Fibroblast of lung (primary cell): ENCODE measurements around the gene SLC5A12.

Experiments used
- EZH2 ChIP-seq: IDR thresholded peaks from 2 replicates; pipeline ENCODE4 v1.5.1; 2012; ENCODE audit warnings: low read length, control low read depth, mild to moderate bottlenecking; ENCODE audit errors: missing control alignments
- TF ChIP-seq, protein P1 (sequence below), 2 donors: IDR thresholded peaks in 1 of 2; conservative IDR thresholded peaks in 1 of 2; 1 replicate in 1 of 2; 2 replicates in 1 of 2; pipeline ENCODE4 v1.5.1; 2011 to 2012; ENCODE audit warnings: low read length in 2 of 2, control low read depth in 1 of 2, inconsistent platforms in 1 of 2, low read depth in 1 of 2, mild to moderate bottlenecking in 1 of 2

GRCh38 chr11:26651916-26652315 lies 69.9 kb downstream of the SLC5A12 start:
- TF ChIP-seq, protein P1, sequence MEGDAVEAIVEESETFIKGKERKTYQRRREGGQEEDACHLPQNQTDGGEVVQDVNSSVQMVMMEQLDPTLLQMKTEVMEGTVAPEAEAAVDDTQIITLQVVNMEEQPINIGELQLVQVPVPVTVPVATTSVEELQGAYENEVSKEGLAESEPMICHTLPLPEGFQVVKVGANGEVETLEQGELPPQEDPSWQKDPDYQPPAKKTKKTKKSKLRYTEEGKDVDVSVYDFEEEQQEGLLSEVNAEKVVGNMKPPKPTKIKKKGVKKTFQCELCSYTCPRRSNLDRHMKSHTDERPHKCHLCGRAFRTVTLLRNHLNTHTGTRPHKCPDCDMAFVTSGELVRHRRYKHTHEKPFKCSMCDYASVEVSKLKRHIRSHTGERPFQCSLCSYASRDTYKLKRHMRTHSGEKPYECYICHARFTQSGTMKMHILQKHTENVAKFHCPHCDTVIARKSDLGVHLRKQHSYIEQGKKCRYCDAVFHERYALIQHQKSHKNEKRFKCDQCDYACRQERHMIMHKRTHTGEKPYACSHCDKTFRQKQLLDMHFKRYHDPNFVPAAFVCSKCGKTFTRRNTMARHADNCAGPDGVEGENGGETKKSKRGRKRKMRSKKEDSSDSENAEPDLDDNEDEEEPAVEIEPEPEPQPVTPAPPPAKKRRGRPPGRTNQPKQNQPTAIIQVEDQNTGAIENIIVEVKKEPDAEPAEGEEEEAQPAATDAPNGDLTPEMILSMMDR (conservative IDR thresholded peaks at IDR 0.05 in 1 of 2, IDR thresholded peaks at IDR 0.05 in 1 of 2; ENCODE audit: low read depth in 1 of 2, low read length in 2 of 2) = no peak
- TF ChIP-seq EZH2 = no peak
